Endothelial cell of umbilical vein (primary cell): ENCODE results near the gene IZUMO4.

ENCODE experiments used
- POLR2A ChIP-seq: IDR thresholded peaks from 2 replicates; pipeline ENCODE4 v1.6.1; 2012; ENCODE audit warnings: low read depth, mild to moderate bottlenecking, control low read depth, low read length
- POLR2AphosphoS5 ChIP-seq: IDR thresholded peaks from 2 replicates; pipeline ENCODE4 v1.6.1; 2012; ENCODE audit warnings: low read depth, mild to moderate bottlenecking, control low read depth, low read length, moderate library complexity; ENCODE audit not compliant: insufficient read depth
- TF ChIP-seq, protein P1 (sequence below), 2 donors: IDR thresholded peaks; 1 replicate in 1 of 2; 2 replicates in 1 of 2; pipeline ENCODE4 v1.5.1; 2011; ENCODE audit warnings: low read length in 2 of 2, mild to moderate bottlenecking in 2 of 2, moderate library complexity in 2 of 2, control low read depth in 1 of 2, inconsistent platforms in 1 of 2, low read depth in 1 of 2; ENCODE audit not compliant: insufficient read depth in 1 of 2; ENCODE audit errors: extremely low read depth in 1 of 2
- TF ChIP-seq, protein P2 (sequence below): IDR thresholded peaks from 2 replicates; pipeline ENCODE4 v1.6.1; 2011; ENCODE audit not compliant: insufficient read depth, insufficient read length

DNA sequence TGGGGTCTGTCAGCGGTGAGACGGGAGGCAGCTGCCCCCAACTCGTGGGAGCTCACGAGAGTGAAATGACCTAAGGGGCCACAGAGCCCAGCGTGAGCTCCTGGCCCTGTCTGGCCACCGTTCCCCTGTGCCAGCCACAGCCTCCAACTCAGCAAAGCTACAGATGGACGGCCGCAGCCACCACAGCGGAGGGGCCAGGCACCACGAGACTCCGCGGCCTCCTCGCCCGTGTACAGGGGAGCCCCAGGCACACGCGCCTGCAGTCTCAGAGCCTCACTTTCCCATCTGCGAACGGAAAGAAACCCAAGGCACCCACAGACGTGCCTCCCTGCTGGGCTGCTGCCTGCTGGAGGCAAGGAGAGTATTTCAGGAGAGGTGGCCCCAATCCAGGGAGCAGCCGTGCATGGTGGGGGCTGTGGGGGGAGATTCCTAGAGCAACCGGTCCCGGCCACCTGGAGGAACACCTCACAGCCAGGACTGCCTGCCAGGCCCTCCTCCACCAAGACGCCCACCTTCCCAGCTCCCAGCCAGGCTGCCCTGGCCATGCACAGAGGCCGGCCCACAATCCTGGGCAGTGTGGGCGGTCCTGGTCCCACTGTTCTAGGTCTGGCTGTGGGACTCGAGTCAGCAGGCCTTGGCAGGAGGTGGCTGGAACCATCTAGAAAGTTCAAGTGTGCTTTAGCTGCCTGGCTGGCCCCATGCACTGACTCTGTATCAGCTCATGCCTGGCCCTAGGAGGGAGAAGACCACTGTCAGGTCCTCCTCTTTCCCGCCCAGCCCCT lies 47.6 kb upstream of the IZUMO4 start:
- TF ChIP-seq, protein P1, sequence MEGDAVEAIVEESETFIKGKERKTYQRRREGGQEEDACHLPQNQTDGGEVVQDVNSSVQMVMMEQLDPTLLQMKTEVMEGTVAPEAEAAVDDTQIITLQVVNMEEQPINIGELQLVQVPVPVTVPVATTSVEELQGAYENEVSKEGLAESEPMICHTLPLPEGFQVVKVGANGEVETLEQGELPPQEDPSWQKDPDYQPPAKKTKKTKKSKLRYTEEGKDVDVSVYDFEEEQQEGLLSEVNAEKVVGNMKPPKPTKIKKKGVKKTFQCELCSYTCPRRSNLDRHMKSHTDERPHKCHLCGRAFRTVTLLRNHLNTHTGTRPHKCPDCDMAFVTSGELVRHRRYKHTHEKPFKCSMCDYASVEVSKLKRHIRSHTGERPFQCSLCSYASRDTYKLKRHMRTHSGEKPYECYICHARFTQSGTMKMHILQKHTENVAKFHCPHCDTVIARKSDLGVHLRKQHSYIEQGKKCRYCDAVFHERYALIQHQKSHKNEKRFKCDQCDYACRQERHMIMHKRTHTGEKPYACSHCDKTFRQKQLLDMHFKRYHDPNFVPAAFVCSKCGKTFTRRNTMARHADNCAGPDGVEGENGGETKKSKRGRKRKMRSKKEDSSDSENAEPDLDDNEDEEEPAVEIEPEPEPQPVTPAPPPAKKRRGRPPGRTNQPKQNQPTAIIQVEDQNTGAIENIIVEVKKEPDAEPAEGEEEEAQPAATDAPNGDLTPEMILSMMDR (IDR thresholded peaks at IDR 0.05; ENCODE audit: extremely low read depth in 1 of 2, insufficient read depth in 1 of 2, low read depth in 1 of 2, low read length in 2 of 2) = no peak
- TF ChIP-seq POLR2A (no peak), POLR2AphosphoS5 (no peak)
- TF ChIP-seq, protein P2, sequence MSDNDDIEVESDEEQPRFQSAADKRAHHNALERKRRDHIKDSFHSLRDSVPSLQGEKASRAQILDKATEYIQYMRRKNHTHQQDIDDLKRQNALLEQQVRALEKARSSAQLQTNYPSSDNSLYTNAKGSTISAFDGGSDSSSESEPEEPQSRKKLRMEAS = no peak
